SU-DHL-6 (cell line): ENCODE measurements around the gene SYF2.

Experiments used
- EZH2phosphoT487 ChIP-seq: fragments of 200-600 bp; sonication (generic), shearing (Covaris generic); conservative IDR thresholded peaks from 2 replicates; pipeline ENCODE4 v1.6.1; 2018; ENCODE audit warnings: mild to moderate bottlenecking, antibody characterized with exemption, low read length, moderate library complexity, mixed read lengths
- TF ChIP-seq, protein P1 (sequence below): fragments of 200-600 bp; sonication (generic); IDR thresholded peaks from one replicate; pipeline ENCODE4 v1.5.1; 2017; ENCODE audit warnings: antibody characterized with exemption, mild to moderate bottlenecking, low read length, moderate library complexity; ENCODE audit not compliant: insufficient read depth, poor library complexity, severe bottlenecking

DNA sequence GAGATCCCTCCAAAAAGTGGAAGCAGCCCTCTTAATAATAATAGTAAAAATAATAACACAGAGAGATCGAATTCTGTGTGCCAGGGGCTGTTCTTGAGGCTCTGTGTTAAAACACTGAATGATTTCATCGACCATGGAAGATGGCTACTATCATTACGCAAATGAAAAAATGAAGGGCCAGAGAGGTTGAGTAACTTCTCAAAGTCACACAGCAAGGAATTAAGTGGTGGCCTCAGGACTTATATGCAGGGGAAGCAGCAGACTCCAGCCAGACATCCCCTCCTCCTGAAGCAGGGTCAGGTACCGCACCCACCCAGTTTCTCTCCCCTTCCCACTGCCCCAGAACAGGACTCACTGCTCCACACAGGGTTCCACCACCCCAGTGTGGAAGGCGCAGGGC lies 40.1 kb downstream of the SYF2 start:
- TF ChIP-seq, protein P1, sequence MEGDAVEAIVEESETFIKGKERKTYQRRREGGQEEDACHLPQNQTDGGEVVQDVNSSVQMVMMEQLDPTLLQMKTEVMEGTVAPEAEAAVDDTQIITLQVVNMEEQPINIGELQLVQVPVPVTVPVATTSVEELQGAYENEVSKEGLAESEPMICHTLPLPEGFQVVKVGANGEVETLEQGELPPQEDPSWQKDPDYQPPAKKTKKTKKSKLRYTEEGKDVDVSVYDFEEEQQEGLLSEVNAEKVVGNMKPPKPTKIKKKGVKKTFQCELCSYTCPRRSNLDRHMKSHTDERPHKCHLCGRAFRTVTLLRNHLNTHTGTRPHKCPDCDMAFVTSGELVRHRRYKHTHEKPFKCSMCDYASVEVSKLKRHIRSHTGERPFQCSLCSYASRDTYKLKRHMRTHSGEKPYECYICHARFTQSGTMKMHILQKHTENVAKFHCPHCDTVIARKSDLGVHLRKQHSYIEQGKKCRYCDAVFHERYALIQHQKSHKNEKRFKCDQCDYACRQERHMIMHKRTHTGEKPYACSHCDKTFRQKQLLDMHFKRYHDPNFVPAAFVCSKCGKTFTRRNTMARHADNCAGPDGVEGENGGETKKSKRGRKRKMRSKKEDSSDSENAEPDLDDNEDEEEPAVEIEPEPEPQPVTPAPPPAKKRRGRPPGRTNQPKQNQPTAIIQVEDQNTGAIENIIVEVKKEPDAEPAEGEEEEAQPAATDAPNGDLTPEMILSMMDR = no peak
- TF ChIP-seq EZH2phosphoT487 = no peak
